Measurements from ENCODE around the gene BMAL2. TPM values are rescaled to one million over a fixed set of nuclear protein-coding genes. Genes with fewer than 3 reads are reported as not detected.

BMAL2 gene
- total RNA-seq, 1 experiment from 2014 or later, result 43.9 TPM

GRCh38 chr12:27289414-27289813 lies 43.2 kb upstream of the BMAL2 start:
- ATAC-seq, result no peak
- no peak overlapping the region for H3K27ac ChIP-seq (ENCODE audit: low read length)

GRCh38 chr12:27290501-27291168 lies 42.0 kb upstream of the BMAL2 start:
- intact Hi-C loops (cut with micrococcal nuclease; ENCODE audit: unreplicated experiment), result no loop called here
- H3K4me3 ChIP-seq (ENCODE audit: low read depth in 2 of 2, low read length in 2 of 2), result no peak overlapping the region
- CTCF ChIA-PET, result no interaction called here
- no peaks in the 10 kb centered on the region for H3K36me3 ChIP-seq (ENCODE audit: control insufficient read depth, insufficient read depth, low read length)
- TF ChIP-seq POLR2AphosphoS5 (IDR thresholded peaks at IDR 0.05; ENCODE audit: low read depth, low read length) (no peak), SIN3A (IDR thresholded peaks at IDR 0.05; ENCODE audit: borderline replicate concordance, insufficient read depth, low read depth, low read length) (no peak), TCF7L2 (IDR thresholded peaks at IDR 0.05; ENCODE audit: low read depth, low read length) (no peak), REST (IDR thresholded peaks at IDR 0.05; ENCODE audit: insufficient read depth in 1 of 2, low read depth in 2 of 2, low read length in 1 of 2) (no peak), CTCF (IDR thresholded peaks at IDR 0.05) (no peak)
- no peaks in the 10 kb centered on the region for H3K4me1 ChIP-seq (ENCODE audit: control insufficient read depth, insufficient read depth, low read length)
- ATAC-seq (no peak), DNase-seq (ENCODE audit: low read depth, low spot score) (no peak)
- POLR2A ChIA-PET, result no interaction called here
- H3K9me3 ChIP-seq (ENCODE audit: control insufficient read depth, insufficient read depth, low read depth, low read length), result no peaks in the 10 kb centered on the region
- H3K27ac ChIP-seq (ENCODE audit: low read length), result no peak overlapping the region
- H3K27me3 ChIP-seq (ENCODE audit: control insufficient read depth, insufficient read depth, low read length), result no peaks in the 10 kb centered on the region
- no TSS peak for BruUV-seq (replicated peaks)
- in situ Hi-C loops (cut with HindIII; ENCODE audit: low pct_unique_long_range_greater_than_20kb, low sequenced_read_pairs), result no loop called here

More at GRCh38 chr12:27289414-27289813, 43.2 kb upstream of the BMAL2 start:
- Histone ChIP-seq H3K9me3 (ENCODE audit: control insufficient read depth, insufficient read depth, low read depth, low read length) (no peaks in the 10 kb centered on the region), H3K4me1 (ENCODE audit: control insufficient read depth, insufficient read depth, low read length) (no peaks in the 10 kb centered on the region), H3K36me3 (ENCODE audit: control insufficient read depth, insufficient read depth, low read length) (no peaks in the 10 kb centered on the region), H3K4me3 (ENCODE audit: low read depth in 2 of 2, low read length in 2 of 2) (no peak overlapping the region), H3K27me3 (ENCODE audit: control insufficient read depth, insufficient read depth, low read length) (no peaks in the 10 kb centered on the region)
- TF ChIP-seq REST (IDR thresholded peaks at IDR 0.05; ENCODE audit: insufficient read depth in 1 of 2, low read depth in 2 of 2, low read length in 1 of 2) (no peak), CTCF (IDR thresholded peaks at IDR 0.05) (no peak), SIN3A (IDR thresholded peaks at IDR 0.05; ENCODE audit: borderline replicate concordance, insufficient read depth, low read depth, low read length) (no peak), POLR2AphosphoS5 (IDR thresholded peaks at IDR 0.05; ENCODE audit: low read depth, low read length) (no peak), TCF7L2 (IDR thresholded peaks at IDR 0.05; ENCODE audit: low read depth, low read length) (no peak)
- DNase-seq (ENCODE audit: low read depth, low spot score), result no peak
- ChIA-PET POLR2A (no interaction called here), CTCF (no interaction called here)
- no TSS peak for BruUV-seq (replicated peaks)
- in situ Hi-C loops (cut with HindIII; ENCODE audit: low pct_unique_long_range_greater_than_20kb, low sequenced_read_pairs), result no loop called here
- intact Hi-C loops (cut with micrococcal nuclease; ENCODE audit: unreplicated experiment), result no loop called here
